Common myeloid progenitor, CD34-positive (primary cell): Measurements from ENCODE around the gene RGS3.

Experiments used
- CTCF ChIA-PET: fragments of 350-600 bp; sonication (Branson Sonifier 250); formaldehyde crosslinking; loops from one replicate; lab custom pipeline; 2021; ENCODE audit warnings: antibody characterized with exemption; lab: Charles Lee
- POLR2A ChIA-PET: fragments of 350-600 bp; sonication (Branson Sonifier 250); formaldehyde crosslinking; loops from one replicate; lab custom pipeline; 2021; ENCODE audit warnings: antibody characterized with exemption; lab: Charles Lee
- DNase-seq, 3 donors: peaks; one replicate each; pipeline versions ENCODE4 v3.0.0 to v3.0.0-alpha.2; 2013
- H3K27ac ChIP-seq, 2 experiments: 1 replicate in 1 of 2; 2 replicates in 1 of 2; pipeline ENCODE4 v1.7.0; 2013; ENCODE audit warnings: inconsistent platforms in 2 of 2, low read length in 2 of 2, mild to moderate bottlenecking in 2 of 2, low read depth in 1 of 2, moderate library complexity in 1 of 2; ENCODE audit not compliant: severe bottlenecking in 2 of 2, insufficient read depth in 1 of 2, poor library complexity in 1 of 2
- H3K27me3 ChIP-seq, 5 experiments: replicated peaks in 2 of 5; 1 replicate in 3 of 5; 2 replicates in 2 of 5; pipeline versions ENCODE4 v1.6.1 to v1.7.0; 2013; ENCODE audit warnings: low read length in 4 of 5, mild to moderate bottlenecking in 2 of 5, moderate library complexity in 2 of 5, inconsistent platforms in 1 of 5; ENCODE audit not compliant: insufficient read depth in 5 of 5, control insufficient read depth in 4 of 5
- H3K36me3 ChIP-seq, 4 experiments: 1 replicate in 2 of 4; 2 replicates in 2 of 4; pipeline versions ENCODE4 v1.6.1 to v1.7.0; 2013; ENCODE audit warnings: low read length in 3 of 4, control low read depth in 1 of 4, mild to moderate bottlenecking in 1 of 4; ENCODE audit not compliant: control insufficient read depth in 4 of 4, insufficient read depth in 4 of 4
- H3K4me1 ChIP-seq, 4 experiments: 1 replicate in 3 of 4; 2 replicates in 1 of 4; pipeline versions ENCODE4 v1.6.1 to v1.7.1; 2013; ENCODE audit warnings: low read length in 3 of 4, mild to moderate bottlenecking in 3 of 4, control low read depth in 1 of 4, inconsistent platforms in 1 of 4, moderate library complexity in 1 of 4; ENCODE audit not compliant: control insufficient read depth in 4 of 4, insufficient read depth in 4 of 4; ENCODE audit errors: control extremely low read depth in 1 of 4
- H3K4me3 ChIP-seq, 7 experiments: 1 replicate in 4 of 7; 2 replicates in 3 of 7; pipeline versions ENCODE4 v1.5.1 to v1.7.0; 2013; ENCODE audit warnings: mild to moderate bottlenecking in 7 of 7, low read length in 6 of 7, moderate library complexity in 6 of 7, inconsistent platforms in 2 of 7, low read depth in 2 of 7, control low read depth in 1 of 7; ENCODE audit not compliant: insufficient read depth in 4 of 7, control insufficient read depth in 1 of 7; ENCODE audit errors: extremely low read depth in 1 of 7
- H3K9me3 ChIP-seq, 5 experiments: 1 replicate in 4 of 5; 2 replicates in 1 of 5; pipeline versions ENCODE4 v1.6.1 to v1.7.1; 2013; ENCODE audit warnings: low read length in 4 of 5, mild to moderate bottlenecking in 2 of 5, inconsistent platforms in 1 of 5, low read depth in 1 of 5, moderate library complexity in 1 of 5; ENCODE audit not compliant: control insufficient read depth in 4 of 5, insufficient read depth in 2 of 5; ENCODE audit errors: control extremely low read depth in 1 of 5
- WGBS: methylation state at CpG from one replicate; pipeline ENCODE4 v1.1.5; 2013; ENCODE audit not compliant: insufficient coverage; 5-methylcytosine and 5-hydroxymethylcytosine counted together

Gene RGS3

DNA sequence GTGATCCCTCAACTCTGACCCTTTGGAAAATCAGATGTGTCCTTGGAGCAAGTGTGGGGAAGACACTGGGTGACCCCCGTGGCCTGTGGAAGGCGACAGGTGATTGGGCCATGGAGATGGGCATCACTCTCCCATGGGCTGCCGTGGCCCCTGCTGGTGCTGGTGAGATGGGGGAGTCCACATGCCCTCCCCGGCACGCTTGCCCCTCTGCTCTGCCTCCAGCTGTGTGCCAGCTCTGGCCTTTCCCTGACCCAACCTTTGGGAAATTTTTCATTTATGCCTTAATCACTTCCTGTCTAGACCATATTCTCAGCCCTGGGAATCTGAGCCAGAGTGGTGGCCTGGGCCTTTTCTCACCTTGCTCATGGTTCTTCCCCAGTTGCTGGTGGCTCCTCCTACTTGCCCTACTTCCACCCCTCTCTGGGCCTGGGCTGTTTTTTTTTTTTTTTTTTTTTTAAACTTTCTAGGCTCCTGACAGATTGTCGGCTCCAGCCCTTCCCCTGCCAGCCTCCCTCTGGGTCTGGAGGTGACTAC, 56.6 kb downstream of the RGS3 start:
- 95% methylated on average over 5 of the region's 6 CpGs for WGBS
- Histone ChIP-seq H3K27ac (no peak overlapping the region), H3K27me3 (no peaks in the 10 kb centered on the region), H3K4me3 (no peak overlapping the region), H3K4me1 (peaks cover 11 to 49% (median 44%) of the 10 kb centered on the region in 4 experiments), H3K9me3 (no peaks in the 10 kb centered on the region), H3K36me3 (peaks cover 0 to 44% (median 8%) of the 10 kb centered on the region in 4 experiments)
- DNase-seq, result no peak
- POLR2A ChIA-PET, result no interaction called here
- CTCF ChIA-PET, result interaction anchor here (1.2 to 1.4 kb wide), 6 partner anchors 8 to 64 kb away, joined by 3 to 4 read pairs (median 3); no protein-coding TSS in a partner anchor

DNA sequence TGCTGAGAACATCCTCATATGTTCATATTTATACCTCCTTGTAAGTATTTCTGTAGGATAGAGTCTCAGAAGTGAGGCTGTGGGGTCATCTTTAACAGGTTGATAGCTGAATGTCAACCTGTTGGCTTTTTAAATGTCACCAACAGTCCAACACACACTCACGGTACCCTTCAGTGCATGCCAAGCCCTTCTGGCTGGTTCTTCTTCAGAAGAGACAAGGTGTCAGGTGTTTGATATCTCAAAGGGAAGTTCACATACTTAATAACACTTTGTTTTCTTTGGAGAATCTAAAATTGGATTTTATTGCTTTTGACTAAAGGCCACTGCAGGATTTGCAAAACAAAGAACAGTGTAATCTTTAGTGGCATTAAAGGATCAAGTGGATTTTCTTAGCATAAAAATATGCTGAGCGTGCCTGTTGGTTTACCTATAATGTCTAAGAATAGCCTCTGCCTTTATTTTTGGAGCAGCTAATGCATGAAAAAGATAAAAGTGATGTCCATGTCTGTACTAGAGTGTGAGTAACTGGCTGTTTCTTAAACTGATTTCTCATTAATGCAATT, 58.2 kb downstream of the RGS3 start:
- peaks cover 11 to 46% (median 43%) of the 10 kb centered on the region in 4 experiments for H3K4me1 ChIP-seq
- H3K27ac ChIP-seq, result no peak overlapping the region
- CTCF ChIA-PET, result interaction anchor here (1.3 to 2.5 kb wide), 4 partner anchors 10 to 134 kb away, joined by 3 to 9 read pairs (median 4); no protein-coding TSS in a partner anchor
- POLR2A ChIA-PET, result no interaction called here
- H3K27me3 ChIP-seq, result no peaks in the 10 kb centered on the region
- WGBS, result 100% methylated on average over 1 of the region's 2 CpGs
- no peak for DNase-seq
- no peaks in the 10 kb centered on the region for H3K9me3 ChIP-seq
- no peak overlapping the region for H3K4me3 ChIP-seq
- peaks cover 0 to 52% (median 10%) of the 10 kb centered on the region in 4 experiments for H3K36me3 ChIP-seq

DNA sequence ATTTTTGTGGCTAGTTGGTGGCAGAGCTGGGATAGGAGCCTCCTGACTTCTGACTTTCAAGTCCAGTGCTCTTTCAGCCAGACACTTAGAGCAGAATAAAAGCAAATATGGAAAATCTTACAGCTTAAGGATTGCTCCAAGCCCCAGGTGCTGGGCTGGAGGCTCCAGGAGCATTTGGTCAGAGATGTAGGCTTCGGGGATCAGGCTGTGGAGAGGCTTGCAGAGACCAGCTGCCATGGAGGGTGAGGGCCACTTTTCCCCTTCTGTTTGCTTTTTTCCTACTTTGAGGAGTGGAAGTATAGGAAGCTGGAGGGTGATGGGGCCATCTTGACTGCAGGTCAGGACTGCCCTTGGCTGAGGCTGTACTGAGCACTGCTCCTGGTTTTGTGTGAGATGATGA, 58.9 kb downstream of the RGS3 start:
- peaks cover 8 to 40% (median 36%) of the 10 kb centered on the region in 4 experiments for H3K4me1 ChIP-seq
- no peak for DNase-seq
- no peak overlapping the region for H3K4me3 ChIP-seq
- ChIA-PET CTCF (interaction anchor here (1.2 to 2.5 kb wide), 3 partner anchors 10 to 133 kb away, joined by 3 to 9 read pairs (median 8); no protein-coding TSS in a partner anchor), POLR2A (no interaction called here)
- WGBS, result 86% methylated on average over 1 of the region's 1 CpG
- peaks cover 0 to 57% (median 10%) of the 10 kb centered on the region in 4 experiments for H3K36me3 ChIP-seq
- no peak overlapping the region for H3K27ac ChIP-seq
- H3K9me3 ChIP-seq, result no peaks in the 10 kb centered on the region
- no peaks in the 10 kb centered on the region for H3K27me3 ChIP-seq

DNA sequence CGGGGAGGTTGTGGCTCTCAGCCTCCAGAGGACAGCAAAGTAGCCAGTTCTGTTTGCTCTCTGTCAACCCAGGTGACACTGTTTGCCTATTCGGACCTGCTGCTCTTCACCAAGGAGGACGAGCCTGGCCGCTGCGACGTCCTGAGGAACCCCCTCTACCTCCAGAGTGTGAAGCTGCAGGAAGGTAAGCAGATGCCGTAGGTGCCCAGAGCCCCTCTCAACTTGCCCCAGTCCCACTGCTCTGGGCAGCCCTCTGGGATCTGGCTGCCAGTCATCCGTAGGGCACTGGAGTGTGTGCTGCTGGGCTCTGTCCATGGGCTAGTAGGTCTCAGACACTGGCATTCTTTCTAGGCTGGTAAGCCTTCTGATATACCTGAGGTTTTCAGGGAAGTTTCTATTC, 59.3 kb downstream of the RGS3 start:
- ChIA-PET POLR2A (interaction anchor here (0.6 kb wide), 1 partner anchor 26 kb away, joined by 3 read pairs; no protein-coding TSS in a partner anchor), CTCF (interaction anchor here (0.6 to 2.5 kb wide), 7 partner anchors 9 to 843 kb away, joined by 3 to 9 read pairs (median 3); no protein-coding TSS in a partner anchor)
- WGBS, result 100% methylated on average over 7 of the region's 8 CpGs
- Histone ChIP-seq H3K27me3 (no peaks in the 10 kb centered on the region), H3K36me3 (peaks cover 0 to 58% (median 12%) of the 10 kb centered on the region in 4 experiments), H3K9me3 (no peaks in the 10 kb centered on the region), H3K4me1 (peaks cover 4 to 36% (median 32%) of the 10 kb centered on the region in 4 experiments), H3K4me3 (peak overlapping the region in 1 of 7 experiments; percentile 59), H3K27ac (peak overlapping the region in 1 of 2 experiments; percentile 2)
- DNase-seq, result no peak

DNA sequence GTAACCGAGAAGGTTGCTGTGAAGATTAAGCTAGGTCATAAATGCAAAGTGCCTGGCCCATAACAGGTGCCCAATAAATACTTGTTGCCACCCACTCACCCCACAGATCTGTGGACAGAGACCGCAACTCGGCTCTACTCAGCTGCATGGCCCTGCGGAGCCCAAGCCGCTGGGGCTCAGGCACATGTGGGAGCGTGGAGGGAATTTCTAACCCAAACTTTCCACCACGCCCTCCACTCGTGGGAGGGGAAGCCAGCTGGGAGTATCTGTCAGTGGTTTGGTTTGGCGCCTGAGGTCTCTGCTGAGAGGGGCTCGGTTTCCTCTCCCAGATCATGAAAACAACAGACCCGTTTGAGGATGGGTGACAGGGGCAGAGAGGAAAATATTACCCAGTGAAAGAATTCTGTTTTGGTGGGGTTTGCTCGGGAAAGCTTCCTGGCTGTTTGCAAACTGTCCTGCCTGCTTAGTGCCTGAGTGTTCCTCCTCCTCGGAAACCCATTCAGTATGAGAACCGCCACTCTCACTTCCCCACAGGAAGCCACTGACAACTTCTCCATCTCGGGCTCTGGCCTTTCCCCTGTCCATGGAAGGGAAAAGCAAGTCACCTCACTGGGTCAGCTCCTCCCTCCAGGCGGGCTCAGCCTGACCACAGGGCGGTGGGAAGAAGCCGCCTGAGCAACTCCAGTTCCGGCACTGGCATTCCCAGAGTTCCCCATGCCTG, 60.1 kb downstream of the RGS3 start:
- 11% methylated on average over 9 of the region's 19 CpGs for WGBS
- peak overlapping the region in 5 of 7 experiments; percentile 5 to 59 (median 38) for H3K4me3 ChIP-seq
- peak in 2 of 3 donors; percentile 35 to 58 for DNase-seq
- POLR2A ChIA-PET, result interaction anchor here (0.6 kb wide), 1 partner anchor 25 kb away, joined by 3 read pairs; no protein-coding TSS in a partner anchor
- H3K27ac ChIP-seq, result no peak overlapping the region
- H3K36me3 ChIP-seq, result peaks cover 0 to 58% (median 17%) of the 10 kb centered on the region in 4 experiments
- CTCF ChIA-PET, result interaction anchor here (0.6 to 2.5 kb wide), 8 partner anchors 9 to 844 kb away, joined by 3 to 9 read pairs (median 4); no protein-coding TSS in a partner anchor
- no peaks in the 10 kb centered on the region for H3K27me3 ChIP-seq
- H3K9me3 ChIP-seq, result no peaks in the 10 kb centered on the region
- peaks cover 2 to 31% (median 27%) of the 10 kb centered on the region in 4 experiments for H3K4me1 ChIP-seq

DNA sequence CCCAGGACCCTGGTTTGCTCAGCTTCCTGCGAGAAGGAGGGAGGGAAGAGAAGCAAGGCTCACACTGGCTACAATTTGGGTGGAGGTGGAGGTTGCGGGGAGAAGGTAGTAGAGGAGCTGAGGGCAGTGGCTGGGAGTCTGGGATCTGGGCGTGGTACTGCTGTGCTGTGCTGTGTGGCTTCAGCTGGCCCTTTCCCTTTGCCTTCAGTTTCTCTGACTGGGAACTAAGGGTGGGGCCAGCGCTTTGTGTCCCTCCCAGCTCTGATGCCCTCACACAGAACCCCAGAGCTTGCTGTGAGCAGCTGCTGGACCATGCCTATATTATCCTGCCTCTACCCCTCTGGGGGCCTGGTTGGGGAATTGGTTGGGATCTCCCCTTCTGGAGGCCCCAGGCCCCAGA, 60.9 kb downstream of the RGS3 start:
- CTCF ChIA-PET, result interaction anchor here (0.7 to 3.1 kb wide), 4 partner anchors 15 to 65 kb away, joined by 3 to 11 read pairs (median 4); no protein-coding TSS in a partner anchor
- POLR2A ChIA-PET, result interaction anchor here (0.7 kb wide), 1 partner anchor 338 kb away, joined by 3 read pairs; no protein-coding TSS in a partner anchor
- 100% methylated on average over 4 of the region's 4 CpGs for WGBS
- no peaks in the 10 kb centered on the region for H3K27me3 ChIP-seq
- H3K36me3 ChIP-seq, result peaks cover under 1 to 60% (median 18%) of the 10 kb centered on the region in 4 experiments
- H3K4me3 ChIP-seq, result no peak overlapping the region
- no peaks in the 10 kb centered on the region for H3K9me3 ChIP-seq
- H3K27ac ChIP-seq, result no peak overlapping the region
- DNase-seq, result no peak
- peaks cover 2 to 31% (median 27%) of the 10 kb centered on the region in 4 experiments for H3K4me1 ChIP-seq
